Measurements from ENCODE around the gene SLC16A3. TPM values are rescaled to one million over a fixed set of nuclear protein-coding genes. Genes with fewer than 3 reads are reported as not detected.
"Not testable (repeated sequence)": the region's sequence is repeated elsewhere in the genome, so short reads cannot be mapped to it uniquely, and the experiment has no call there.

Gene SLC16A3
- total and polyA plus RNA-seq, 7 experiments from 2014 or later, result 1.4 to 264 (median 15.9) TPM

DNA sequence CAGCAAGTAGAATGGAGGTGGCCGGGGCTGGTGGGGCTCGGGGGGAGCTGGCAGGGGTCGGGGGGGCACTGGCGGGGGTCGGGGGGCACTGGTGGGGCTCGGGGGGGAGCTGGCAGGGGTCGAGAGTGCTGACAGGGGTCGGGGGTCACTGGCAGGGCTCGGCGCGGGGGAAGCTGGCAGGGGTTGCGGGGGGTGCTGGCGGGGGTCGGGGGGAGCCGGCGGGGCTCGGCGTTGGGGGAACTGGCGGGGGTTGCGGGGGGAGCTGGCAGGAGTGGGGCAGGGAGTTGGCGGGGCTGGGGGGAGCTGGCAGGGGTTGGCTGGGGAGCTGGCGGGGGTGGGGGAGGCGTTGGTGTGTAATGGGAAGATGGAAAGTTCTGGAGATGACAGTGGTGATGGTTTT is 41.3 kb upstream of the SLC16A3 start:
- H3K27ac ChIP-seq (ENCODE audit: low read depth, low read length), result no peak overlapping the region
- CTCF ChIA-PET, result no interaction called here
- DNase-seq (no peak), ATAC-seq (no peak)
- no peaks in the 10 kb centered on the region for H3K4me1 ChIP-seq (ENCODE audit: control insufficient read depth in 2 of 2, insufficient read depth in 2 of 2, low read length in 2 of 2)
- Mint-ChIP-seq H3K36me3 (peaks cover 0 to 36% (median 17%) of the 10 kb centered on the region in 5 donors), H3K4me3 (no peak overlapping the region), H3K27ac (no peak overlapping the region), H3K4me1 (no peaks in the 10 kb centered on the region), H3K27me3 (no peaks in the 10 kb centered on the region), H3K9me3 (no peaks in the 10 kb centered on the region)
- H3K4me3 ChIP-seq (ENCODE audit: low read length), result no peak overlapping the region
- POLR2A ChIA-PET, result no interaction called here
- intact Hi-C loops (cut with micrococcal nuclease), result no loop called here
- H3K36me3 ChIP-seq (ENCODE audit: control insufficient read depth in 2 of 3, insufficient read depth in 3 of 3, low read length in 3 of 3), result peaks cover 0 to 40% (median 0%) of the 10 kb centered on the region in 3 experiments
- H3K9me3 ChIP-seq (ENCODE audit: control insufficient read depth in 2 of 3, low read length in 3 of 3), result no peaks in the 10 kb centered on the region
- no peaks in the 10 kb centered on the region for H3K27me3 ChIP-seq (ENCODE audit: control insufficient read depth in 2 of 2, insufficient read depth in 2 of 2, low read length in 2 of 2)

DNA sequence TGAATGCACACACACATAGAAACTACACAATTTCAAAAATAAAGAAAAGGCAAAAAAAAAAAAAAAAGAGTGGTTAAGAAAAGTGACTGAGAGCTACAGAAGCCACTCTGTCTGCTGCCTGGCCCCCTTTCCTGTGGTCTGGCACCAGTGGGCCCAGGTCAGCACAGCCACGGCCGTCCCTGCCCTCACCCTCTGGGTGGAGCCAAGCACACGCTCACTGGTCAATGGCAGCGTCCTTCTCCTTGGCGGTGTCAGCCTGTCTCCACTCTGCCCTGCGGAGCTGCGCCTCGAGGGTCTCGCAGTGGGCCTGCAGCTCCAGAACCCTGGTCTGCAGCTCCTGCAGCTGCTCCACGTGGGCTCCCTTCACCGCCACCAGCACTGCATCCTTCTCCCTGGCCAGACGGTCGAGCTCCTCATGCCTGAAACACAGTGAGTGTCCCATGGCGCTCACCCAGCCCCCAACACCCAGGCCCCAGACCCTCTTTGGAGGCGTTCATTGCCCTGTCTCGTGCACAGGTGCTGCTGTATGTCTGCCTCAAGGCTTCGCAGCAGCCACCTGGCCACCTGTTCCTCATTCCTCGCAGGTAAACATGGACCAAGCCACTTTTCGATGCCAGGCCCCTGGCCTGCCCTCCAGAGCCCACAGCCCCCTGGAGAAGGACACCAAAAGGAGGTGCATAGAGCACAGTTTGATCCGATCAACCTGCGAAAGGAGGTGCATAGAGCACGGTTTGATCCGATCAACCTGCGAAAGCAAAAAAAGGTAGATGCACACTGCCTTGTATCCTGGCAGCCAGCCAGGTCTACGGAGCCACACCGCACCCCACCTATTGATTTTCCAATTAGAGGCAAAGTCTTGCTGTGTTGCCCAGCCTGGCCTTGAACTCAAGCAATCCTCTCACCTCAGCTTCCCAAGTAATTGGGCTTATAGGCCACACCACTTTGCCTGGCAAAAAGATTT is 40.6 kb upstream of the SLC16A3 start:
- H3K27me3 Mint-ChIP-seq, result no peaks in the 10 kb centered on the region

GRCh38 chr17:82193050-82193449 is 35.8 kb upstream of the SLC16A3 start:
- Mint-ChIP-seq H3K4me1 (peaks cover 2 to 15% (median 7%) of the 10 kb centered on the region in 7 donors), H3K36me3 (peaks cover 6 to 45% (median 25%) of the 10 kb centered on the region in 5 donors)
- H3K4me3 ChIP-seq (ENCODE audit: low read length); H3K9me3 Mint-ChIP-seq; H3K27ac ChIP-seq (ENCODE audit: low read depth, low read length); H3K9me3 ChIP-seq (ENCODE audit: control insufficient read depth in 2 of 3, low read length in 3 of 3); H3K27me3 ChIP-seq (ENCODE audit: control insufficient read depth in 2 of 2, insufficient read depth in 2 of 2, low read length in 2 of 2); H3K27ac Mint-ChIP-seq; intact Hi-C loops (cut with micrococcal nuclease); H3K27me3 Mint-ChIP-seq; ATAC-seq; H3K4me3 Mint-ChIP-seq; H3K4me1 ChIP-seq (ENCODE audit: control insufficient read depth in 2 of 2, insufficient read depth in 2 of 2, low read length in 2 of 2): not testable (repeated sequence)
- POLR2A ChIA-PET, result interaction anchor here (1.5 kb wide), 1 partner anchor 8 kb away, joined by 4 read pairs; no protein-coding TSS in a partner anchor
- CTCF ChIA-PET, result interaction anchor here (0.9 to 1.1 kb wide), 2 partner anchors 38 to 124 kb away, joined by 3 read pairs; partner anchors contain the start of gene CD7
- peaks cover 0 to 54% (median 0%) of the 10 kb centered on the region in 3 experiments for H3K36me3 ChIP-seq (ENCODE audit: control insufficient read depth in 2 of 3, insufficient read depth in 3 of 3, low read length in 3 of 3)
- DNase-seq, result peak in 1 of 9 donors; percentile 3

More for the DNA sequence above, 40.6 kb upstream of the SLC16A3 start:
- Histone ChIP-seq H3K27ac (ENCODE audit: low read depth, low read length) (no peak overlapping the region), H3K9me3 (ENCODE audit: control insufficient read depth in 2 of 3, low read length in 3 of 3) (no peaks in the 10 kb centered on the region), H3K36me3 (ENCODE audit: control insufficient read depth in 2 of 3, insufficient read depth in 3 of 3, low read length in 3 of 3) (peaks cover 0 to 41% (median 0%) of the 10 kb centered on the region in 3 experiments), H3K4me1 (ENCODE audit: control insufficient read depth in 2 of 2, insufficient read depth in 2 of 2, low read length in 2 of 2) (no peaks in the 10 kb centered on the region), H3K4me3 (ENCODE audit: low read length) (no peak overlapping the region), H3K27me3 (ENCODE audit: control insufficient read depth in 2 of 2, insufficient read depth in 2 of 2, low read length in 2 of 2) (no peaks in the 10 kb centered on the region)
- Mint-ChIP-seq H3K4me1 (peaks cover 0 to 1% (median 0%) of the 10 kb centered on the region in 7 donors), H3K27ac (no peak overlapping the region), H3K36me3 (peaks cover 4 to 37% (median 17%) of the 10 kb centered on the region in 5 donors), H3K9me3 (no peaks in the 10 kb centered on the region), H3K4me3 (no peak overlapping the region)
- peak in 1 of 9 donors; percentile 1 for DNase-seq
- ChIA-PET CTCF (no interaction called here), POLR2A (interaction anchor here (1.2 kb wide), 1 partner anchor 12 kb away, joined by 6 read pairs; no protein-coding TSS in a partner anchor)
- intact Hi-C loops (cut with micrococcal nuclease), result no loop called here
- ATAC-seq, result no peak

DNA sequence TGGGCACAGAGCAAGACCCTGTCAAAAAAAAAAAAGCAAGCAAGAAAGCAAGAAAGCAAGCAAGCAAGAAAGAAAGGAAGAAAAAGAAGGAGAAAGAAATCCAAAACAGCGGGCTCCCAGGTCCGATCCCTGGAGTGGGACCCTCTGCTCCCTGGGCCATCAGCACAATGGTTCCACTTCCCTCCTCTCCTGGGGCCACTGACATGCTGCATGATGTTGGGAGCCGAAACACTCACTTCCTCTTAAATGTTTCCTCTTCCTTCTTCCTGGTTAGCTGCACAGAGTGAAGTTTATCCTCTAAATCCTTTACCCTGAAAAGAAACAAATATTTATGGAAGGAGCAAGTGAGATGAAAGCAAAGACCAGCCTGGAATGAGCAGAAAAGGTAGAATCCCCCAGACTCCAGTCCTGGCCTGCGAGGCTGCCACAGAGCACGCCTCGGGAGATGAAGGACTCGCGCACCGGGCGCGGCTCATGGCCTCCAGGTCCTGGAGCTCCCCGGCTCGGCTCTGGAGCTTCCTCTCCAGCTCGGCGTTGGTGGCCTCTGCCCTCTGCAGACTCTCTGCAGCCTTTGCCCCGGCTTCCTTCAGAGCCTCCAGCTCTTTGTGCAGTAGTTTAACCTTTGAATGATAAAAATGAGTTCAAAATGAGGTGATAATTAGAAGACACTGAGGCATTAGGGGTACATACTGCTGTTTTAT is 35.2 kb upstream of the SLC16A3 start:
- no peak overlapping the region for H3K27ac ChIP-seq (ENCODE audit: low read depth, low read length)
- H3K4me1 Mint-ChIP-seq, result peaks cover 9 to 20% (median 11%) of the 10 kb centered on the region in 7 donors
- peaks cover 0 to 10% of the 10 kb centered on the region in 2 donors for H3K4me1 ChIP-seq (ENCODE audit: control insufficient read depth in 2 of 2, insufficient read depth in 2 of 2, low read length in 2 of 2)
- H3K27me3 Mint-ChIP-seq, result no peaks in the 10 kb centered on the region
- DNase-seq (peak in 1 of 9 donors; percentile 4), ATAC-seq (peak; percentile 75)
- ChIA-PET CTCF (interaction anchor here (0.6 to 1.1 kb wide), 2 partner anchors 51 to 124 kb away, joined by 3 to 4 read pairs; partner anchors contain the start of gene CD7), POLR2A (interaction anchor here (0.7 kb wide), 1 partner anchor 24 kb away, joined by 3 read pairs; no protein-coding TSS in a partner anchor)
- intact Hi-C loops (cut with micrococcal nuclease), result no loop called here
- no peaks in the 10 kb centered on the region for H3K9me3 ChIP-seq (ENCODE audit: control insufficient read depth in 2 of 3, low read length in 3 of 3)
- H3K36me3 Mint-ChIP-seq, result peaks cover 6 to 45% (median 28%) of the 10 kb centered on the region in 5 donors
- H3K27me3 ChIP-seq (ENCODE audit: control insufficient read depth in 2 of 2, insufficient read depth in 2 of 2, low read length in 2 of 2), result no peaks in the 10 kb centered on the region
- no peaks in the 10 kb centered on the region for H3K9me3 Mint-ChIP-seq
- peaks cover 0 to 54% (median 0%) of the 10 kb centered on the region in 3 experiments for H3K36me3 ChIP-seq (ENCODE audit: control insufficient read depth in 2 of 3, insufficient read depth in 3 of 3, low read length in 3 of 3)
- H3K4me3 ChIP-seq (ENCODE audit: low read length), result no peak overlapping the region
- H3K27ac Mint-ChIP-seq, result no peak overlapping the region
- H3K4me3 Mint-ChIP-seq, result no peak overlapping the region

DNA sequence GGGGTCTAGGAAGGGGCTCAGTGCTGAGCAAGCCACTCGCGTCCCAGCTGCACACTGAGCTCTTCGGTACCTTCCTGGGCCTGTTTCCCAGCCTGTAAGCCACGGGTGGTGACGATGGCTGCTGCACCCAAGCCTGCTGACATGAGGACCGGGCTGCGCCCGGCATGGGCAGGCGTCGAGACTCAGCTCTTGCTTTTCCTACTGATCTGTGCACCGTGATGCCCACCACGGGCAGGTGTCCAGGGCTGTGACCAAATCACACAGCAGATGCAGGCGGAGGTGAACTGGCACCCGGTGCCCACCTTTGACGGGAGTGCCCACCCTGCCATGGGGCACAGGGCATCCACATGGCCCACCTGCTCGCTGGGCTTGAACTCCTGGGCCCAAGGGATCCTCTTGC is 34.1 kb upstream of the SLC16A3 start:
- no peak for ATAC-seq
- intact Hi-C loops (cut with micrococcal nuclease), result no loop called here
- H3K36me3 Mint-ChIP-seq, result peaks cover 6 to 45% (median 28%) of the 10 kb centered on the region in 5 donors

More for the DNA sequence above, 34.1 kb upstream of the SLC16A3 start:
- Histone ChIP-seq H3K27me3 (ENCODE audit: control insufficient read depth in 2 of 2, insufficient read depth in 2 of 2, low read length in 2 of 2) (no peaks in the 10 kb centered on the region), H3K4me3 (ENCODE audit: low read length) (no peak overlapping the region), H3K9me3 (ENCODE audit: control insufficient read depth in 2 of 3, low read length in 3 of 3) (no peaks in the 10 kb centered on the region), H3K27ac (ENCODE audit: low read depth, low read length) (no peak overlapping the region), H3K4me1 (ENCODE audit: control insufficient read depth in 2 of 2, insufficient read depth in 2 of 2, low read length in 2 of 2) (peaks cover 2 to 14% of the 10 kb centered on the region in 2 donors), H3K36me3 (ENCODE audit: control insufficient read depth in 2 of 3, insufficient read depth in 3 of 3, low read length in 3 of 3) (peaks cover 0 to 54% (median 0%) of the 10 kb centered on the region in 3 experiments)
- H3K9me3 Mint-ChIP-seq, result no peaks in the 10 kb centered on the region
- no peak overlapping the region for H3K27ac Mint-ChIP-seq
- DNase-seq, result peak in 1 of 9 donors; percentile 3
- no peaks in the 10 kb centered on the region for H3K27me3 Mint-ChIP-seq
- POLR2A ChIA-PET, result interaction anchor here (0.7 to 1.6 kb wide), 2 partner anchors 25 to 89 kb away, joined by 3 read pairs; no protein-coding TSS in a partner anchor
- H3K4me1 Mint-ChIP-seq, result peaks cover 9 to 30% (median 18%) of the 10 kb centered on the region in 7 donors
- no peak overlapping the region for H3K4me3 Mint-ChIP-seq
- CTCF ChIA-PET, result no interaction called here

All from naive thymus-derived CD4-positive, alpha-beta T cell (primary cell).